Upper lobe of left lung (tissue), 4 donors: ENCODE results near the gene DNHD1.

Experiments used
- CTCF ChIP-seq, 6 experiments: fragments of 450-650 bp in 4 of 6; fragments of 200-600 bp in 2 of 6; sonication (generic) in 2 of 6; IDR thresholded peaks; one replicate each; pipeline ENCODE4 v1.5.1; 2016 to 2019; ENCODE audit warnings: antibody characterized with exemption in 6 of 6
- EP300 ChIP-seq, 4 donors: sonication (generic); formaldehyde crosslinking; IDR thresholded peaks; one replicate each; pipeline ENCODE4 v1.5.1; 2017; ENCODE audit warnings: antibody characterized with exemption in 4 of 4, control low read depth in 2 of 4
- POLR2A ChIP-seq, 4 donors: fragments of 450-650 bp; IDR thresholded peaks; one replicate each; pipeline ENCODE4 v1.5.1; 2016 to 2017; ENCODE audit warnings: antibody characterized with exemption in 4 of 4, mild to moderate bottlenecking in 2 of 4

GRCh38 chr11:6539748-6540268 lies 42.7 kb downstream of the DNHD1 start:
- TF ChIP-seq CTCF (IDR thresholded peaks at IDR 0.05): no peak
- TF ChIP-seq POLR2A (IDR thresholded peaks at IDR 0.05): no peak
- no peak for TF ChIP-seq EP300 (IDR thresholded peaks at IDR 0.05)
